ENCODE results near the gene CD300E.

GRCh38 chr17:74658620-74659019 is 35.1 kb upstream of the CD300E start:
- no peak for TF ChIP-seq EZH2 (IDR thresholded peaks at IDR 0.05; ENCODE audit: low read length, missing control alignments)
- TF ChIP-seq, protein P1, sequence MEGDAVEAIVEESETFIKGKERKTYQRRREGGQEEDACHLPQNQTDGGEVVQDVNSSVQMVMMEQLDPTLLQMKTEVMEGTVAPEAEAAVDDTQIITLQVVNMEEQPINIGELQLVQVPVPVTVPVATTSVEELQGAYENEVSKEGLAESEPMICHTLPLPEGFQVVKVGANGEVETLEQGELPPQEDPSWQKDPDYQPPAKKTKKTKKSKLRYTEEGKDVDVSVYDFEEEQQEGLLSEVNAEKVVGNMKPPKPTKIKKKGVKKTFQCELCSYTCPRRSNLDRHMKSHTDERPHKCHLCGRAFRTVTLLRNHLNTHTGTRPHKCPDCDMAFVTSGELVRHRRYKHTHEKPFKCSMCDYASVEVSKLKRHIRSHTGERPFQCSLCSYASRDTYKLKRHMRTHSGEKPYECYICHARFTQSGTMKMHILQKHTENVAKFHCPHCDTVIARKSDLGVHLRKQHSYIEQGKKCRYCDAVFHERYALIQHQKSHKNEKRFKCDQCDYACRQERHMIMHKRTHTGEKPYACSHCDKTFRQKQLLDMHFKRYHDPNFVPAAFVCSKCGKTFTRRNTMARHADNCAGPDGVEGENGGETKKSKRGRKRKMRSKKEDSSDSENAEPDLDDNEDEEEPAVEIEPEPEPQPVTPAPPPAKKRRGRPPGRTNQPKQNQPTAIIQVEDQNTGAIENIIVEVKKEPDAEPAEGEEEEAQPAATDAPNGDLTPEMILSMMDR (conservative IDR thresholded peaks at IDR 0.05 in 1 of 2, IDR thresholded peaks at IDR 0.05 in 1 of 2; ENCODE audit: low read depth in 1 of 2, low read length in 2 of 2) = no peak

Measured in fibroblast of lung (primary cell).